Transverse colon (tissue), 4 donors: ENCODE measurements around the gene MET. TPM values are rescaled to one million over a fixed set of nuclear protein-coding genes. Genes with fewer than 3 reads are reported as not detected.

Experiments used
- DNase-seq: peaks from one replicate; pipeline ENCODE4 v3.0.0-alpha.2; 2019
- H3K27ac ChIP-seq, 4 donors: fragments of 200-600 bp; sonication (generic); 2 replicates each; pipeline ENCODE4 v1.5.1; 2016 to 2018; ENCODE audit warnings: inconsistent platforms in 4 of 4
- H3K27me3 ChIP-seq: fragments of 200-600 bp; sonication (generic); 2 replicates; pipeline ENCODE4 v1.5.1; 2017; ENCODE audit warnings: inconsistent platforms
- H3K36me3 ChIP-seq, 4 donors: fragments of 200-600 bp; sonication (generic); 2 replicates each; pipeline ENCODE4 v1.5.1; 2017 to 2019; ENCODE audit warnings: inconsistent platforms in 4 of 4
- H3K4me1 ChIP-seq, 4 donors: fragments of 200-600 bp; sonication (generic); 2 replicates each; pipeline ENCODE4 v1.5.1; 2017 to 2020; ENCODE audit warnings: inconsistent platforms in 4 of 4
- H3K4me3 ChIP-seq, 4 donors: fragments of 200-600 bp; sonication (generic); 1 replicate in 1 of 4; 2 replicates in 3 of 4; pipeline versions ENCODE4 v1.5.1 to v1.6.1; 2017 to 2019; ENCODE audit warnings: inconsistent platforms in 4 of 4
- H3K9me3 ChIP-seq, 2 donors: fragments of 200-600 bp; sonication (generic); 2 replicates each; pipeline ENCODE4 v1.5.1; 2017 to 2019; ENCODE audit warnings: inconsistent platforms in 2 of 2
- CTCF ChIP-seq, 5 experiments: fragments of 200-600 bp in 3 of 5; fragments of 450-650 bp in 2 of 5; sonication (generic) in 3 of 5; IDR thresholded peaks; 1 replicate in 2 of 5; 2 replicates in 3 of 5; pipeline ENCODE4 v1.5.1; 2016 to 2017; ENCODE audit warnings: antibody characterized with exemption in 5 of 5, inconsistent platforms in 3 of 5, mild to moderate bottlenecking in 2 of 5, moderate library complexity in 1 of 5
- EP300 ChIP-seq: sonication (generic); formaldehyde crosslinking; IDR thresholded peaks from one replicate; pipeline ENCODE4 v1.6.1; 2017; ENCODE audit warnings: antibody characterized with exemption, low read depth
- POLR2A ChIP-seq: fragments of 450-650 bp; IDR thresholded peaks from one replicate; pipeline ENCODE4 v1.6.1; 2016; ENCODE audit warnings: antibody characterized with exemption, mild to moderate bottlenecking, moderate library complexity
- POLR2AphosphoS5 ChIP-seq, 3 donors: sonication (generic); formaldehyde crosslinking; IDR thresholded peaks; one replicate each; pipeline ENCODE4 v1.6.1; 2016; ENCODE audit warnings: antibody characterized with exemption in 3 of 3
- WGBS, 2 donors: methylation state at CpG; one replicate each; pipeline ENCODE4 v1.1.5; 2018; ENCODE audit warnings: low coverage in 1 of 2; 5-methylcytosine and 5-hydroxymethylcytosine counted together
- in situ Hi-C, 4 donors: fragments of 200-750 bp; cut with MboI; loops; one replicate each; pipeline versions ENCODE4 v1.15.0 to v1.15.1; 2017; ENCODE audit warnings: low sequenced_read_pairs in 3 of 4, low pct_ligation_motif_present in 1 of 4, low pct_unique_long_range_greater_than_20kb in 1 of 4
- intact Hi-C: fragments of 100-400 bp; cut with DNase I; formaldehyde crosslinking; loops from one replicate; pipeline ENCODE4 v1.15.1; 2023; ENCODE audit warnings: low total_unique reads
- total RNA-seq, 4 donors: library from RNA; depleted of rRNA; stranded (reverse); fragments of >200 nt; gene quantifications; one replicate each; pipeline ENCODE4 v1.1.0, GENCODE V29; 2016

Gene MET
- total RNA-seq, 4 donors from 2014 or later = 6.4 to 35.5 (median 20.3) TPM

- no peak overlapping the region for H3K4me3 ChIP-seq
- WGBS, 2 donors = 58 to 100% methylated on average over 1 to 5 of the region's 5 CpGs
- in situ Hi-C loops (no loop called here), intact Hi-C loops (no loop called here)
- H3K4me1 ChIP-seq = no peaks in the 10 kb centered on the region
- DNase-seq = no peak
- H3K9me3 ChIP-seq = no peaks in the 10 kb centered on the region
- no peak for TF ChIP-seq EP300
- TF ChIP-seq CTCF (IDR thresholded peaks at IDR 0.05) = no peak
- no peak for TF ChIP-seq POLR2AphosphoS5 (IDR thresholded peaks at IDR 0.05)
- no peak for TF ChIP-seq POLR2A
- no peak overlapping the region for H3K27ac ChIP-seq
- no peaks in the 10 kb centered on the region for H3K27me3 ChIP-seq
- no peaks in the 10 kb centered on the region for H3K36me3 ChIP-seq
Measured at GRCh38 chr7:116840256-116840655, 168.3 kb downstream of the MET start.

GRCh38 chr7:116842371-116842770 lies 170.4 kb downstream of the MET start:
- intact Hi-C loops = no loop called here
- 89 to 100% methylated on average over 1 of the region's 1 CpG for WGBS, 2 donors

GRCh38 chr7:116843378-116843777 lies 171.4 kb downstream of the MET start:
- in situ Hi-C loops = no loop called here
- intact Hi-C loops = no loop called here
- no peak overlapping the region for H3K4me3 ChIP-seq
- no peaks in the 10 kb centered on the region for H3K36me3 ChIP-seq
- no peaks in the 10 kb centered on the region for H3K9me3 ChIP-seq
- no peak for TF ChIP-seq EP300
- TF ChIP-seq POLR2A = no peak
- TF ChIP-seq POLR2AphosphoS5 (IDR thresholded peaks at IDR 0.05) = no peak
- TF ChIP-seq CTCF (IDR thresholded peaks at IDR 0.05) = no peak
- no peak for DNase-seq
- H3K27me3 ChIP-seq = no peaks in the 10 kb centered on the region
- H3K27ac ChIP-seq = no peak overlapping the region
- 58 to 100% methylated on average over 1 to 4 of the region's 4 CpGs for WGBS, 2 donors
- no peaks in the 10 kb centered on the region for H3K4me1 ChIP-seq

More at GRCh38 chr7:116842371-116842770, 170.4 kb downstream of the MET start:
- no peak overlapping the region for H3K4me3 ChIP-seq
- H3K27me3 ChIP-seq = no peaks in the 10 kb centered on the region
- DNase-seq = no peak
- no peaks in the 10 kb centered on the region for H3K4me1 ChIP-seq
- no peaks in the 10 kb centered on the region for H3K36me3 ChIP-seq
- H3K9me3 ChIP-seq = no peaks in the 10 kb centered on the region
- TF ChIP-seq CTCF (IDR thresholded peaks at IDR 0.05) (no peak), POLR2AphosphoS5 (IDR thresholded peaks at IDR 0.05) (no peak), EP300 (no peak)
- in situ Hi-C loops = no loop called here
- no peak overlapping the region for H3K27ac ChIP-seq

Other genes starting within 250 kb of the MET start
- gene CAV2, start 172.5 kb upstream of the MET start, total RNA-seq = 10 to 100 TPM in 3 of 4 donors, 1 to 10 TPM in 1; 4.1 to 28.3 (median 13.9) TPM
- 10 to 100 TPM; 52.2 to 73.8 (median 62.2) TPM for gene CAV1, start 147.2 kb upstream of the MET start, total RNA-seq
- 100 to 1,000 TPM in 1 of 4 donors, 10 to 100 TPM in 3; 74.4 to 133 (median 88.5) TPM for gene CAPZA2, start 190.4 kb downstream of the MET start, total RNA-seq